GM19023 (cell line): ENCODE data around the gene TRIM52.
"Not testable (repeated sequence)": the region's sequence is repeated elsewhere in the genome, so short reads cannot be mapped to it uniquely, and the experiment has no call there.

Source experiments
- ATAC-seq: cut with Tn5 transposase; IDR thresholded peaks from one replicate; pipeline ENCODE4 v1.9.1; 2021; ENCODE audit warnings: mild to moderate bottlenecking, moderate library complexity; ENCODE audit not compliant: unreplicated experiment

TRIM52 gene

DNA sequence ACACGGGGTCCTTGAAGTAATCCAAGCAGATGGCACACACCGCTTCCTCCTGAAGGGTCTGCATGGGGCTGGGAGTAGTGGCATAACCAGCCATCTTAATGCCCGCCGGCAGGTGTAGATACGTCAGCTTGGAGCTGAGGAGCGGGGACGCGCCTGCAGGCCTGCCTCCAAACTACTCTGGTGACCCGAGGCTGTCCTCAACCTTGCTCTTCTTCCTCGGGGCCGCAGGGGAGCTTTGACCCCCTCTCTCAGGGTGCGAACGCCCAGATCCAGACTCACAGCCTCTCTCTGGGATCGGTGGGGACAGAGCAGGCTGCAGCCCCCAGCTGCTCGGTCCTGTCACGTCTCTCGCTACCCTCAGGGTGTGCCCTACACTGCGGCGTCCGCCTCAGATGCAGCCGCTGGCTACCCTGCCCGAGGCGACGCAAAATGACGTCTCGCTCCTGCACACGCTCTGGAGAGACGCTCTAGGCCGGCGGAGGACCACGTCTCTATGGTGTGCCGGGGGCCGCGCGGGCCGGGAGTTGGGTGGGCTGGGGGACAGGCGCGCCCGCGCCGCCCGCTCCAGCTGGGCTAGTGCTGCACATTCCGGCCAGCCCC, at the start of gene TRIM52:
Gene TRIM52 (minus strand): TSS at position 424 of the 600 bp plus-strand sequence. CDS start 330 bp downstream, at position 94.
- ATAC-seq: peak; percentile 75

DNA sequence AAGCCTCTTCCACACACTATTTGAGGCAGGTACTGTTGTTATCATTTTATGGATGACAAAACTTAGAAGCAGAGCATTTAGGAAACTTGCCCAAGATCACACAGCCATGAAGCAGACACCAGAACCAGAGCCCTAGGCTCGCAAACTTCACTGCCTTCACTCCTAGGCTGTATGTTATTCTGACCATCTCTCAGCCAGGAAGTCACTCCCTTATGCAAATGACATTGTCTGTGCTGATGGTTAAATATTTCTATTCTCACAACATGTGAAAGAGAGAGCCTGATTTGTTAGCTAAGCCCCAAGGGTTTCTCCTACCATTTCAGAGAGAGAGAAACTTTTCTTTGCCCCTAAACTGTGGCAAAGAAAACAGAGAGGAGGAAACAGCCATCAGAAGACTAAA, 26.4 kb upstream of the TRIM52 start:
- ATAC-seq: not testable (repeated sequence)

DNA sequence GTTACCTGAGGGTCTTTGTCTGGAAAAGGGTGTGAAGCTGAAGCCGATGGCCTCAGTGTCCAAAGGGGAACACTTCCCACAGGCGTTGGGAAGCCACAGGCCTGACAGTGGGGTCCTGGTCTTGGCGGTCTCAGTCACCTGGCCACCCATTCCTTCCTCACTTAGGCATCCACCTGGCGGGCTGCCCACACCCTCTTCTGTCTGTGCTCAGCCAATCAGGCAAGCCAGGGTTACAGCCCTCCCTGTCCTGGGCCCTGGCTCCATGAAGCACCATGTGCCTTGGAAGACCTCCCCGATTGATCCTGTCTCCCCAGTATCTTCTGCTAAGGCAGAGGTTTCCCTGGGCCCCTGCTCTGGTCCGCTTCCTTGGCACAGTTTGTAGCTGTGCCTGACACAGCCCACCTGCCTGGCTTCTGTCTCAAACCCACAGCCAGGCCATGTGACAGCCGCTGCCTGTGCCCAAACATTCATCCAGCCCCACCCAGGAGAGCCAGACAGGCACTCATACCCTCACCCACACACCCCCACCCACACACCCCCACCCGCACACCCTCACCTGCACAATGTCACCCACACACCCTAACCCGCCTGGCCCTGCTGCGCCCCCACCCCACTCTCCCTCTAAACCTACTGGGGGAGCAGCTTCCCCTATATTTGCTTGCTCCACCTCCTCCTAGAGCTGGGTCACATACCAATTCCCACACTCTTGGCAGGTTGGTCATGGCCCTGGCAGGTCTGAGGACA, 25.2 kb upstream of the TRIM52 start:
- not testable (repeated sequence) for ATAC-seq

DNA sequence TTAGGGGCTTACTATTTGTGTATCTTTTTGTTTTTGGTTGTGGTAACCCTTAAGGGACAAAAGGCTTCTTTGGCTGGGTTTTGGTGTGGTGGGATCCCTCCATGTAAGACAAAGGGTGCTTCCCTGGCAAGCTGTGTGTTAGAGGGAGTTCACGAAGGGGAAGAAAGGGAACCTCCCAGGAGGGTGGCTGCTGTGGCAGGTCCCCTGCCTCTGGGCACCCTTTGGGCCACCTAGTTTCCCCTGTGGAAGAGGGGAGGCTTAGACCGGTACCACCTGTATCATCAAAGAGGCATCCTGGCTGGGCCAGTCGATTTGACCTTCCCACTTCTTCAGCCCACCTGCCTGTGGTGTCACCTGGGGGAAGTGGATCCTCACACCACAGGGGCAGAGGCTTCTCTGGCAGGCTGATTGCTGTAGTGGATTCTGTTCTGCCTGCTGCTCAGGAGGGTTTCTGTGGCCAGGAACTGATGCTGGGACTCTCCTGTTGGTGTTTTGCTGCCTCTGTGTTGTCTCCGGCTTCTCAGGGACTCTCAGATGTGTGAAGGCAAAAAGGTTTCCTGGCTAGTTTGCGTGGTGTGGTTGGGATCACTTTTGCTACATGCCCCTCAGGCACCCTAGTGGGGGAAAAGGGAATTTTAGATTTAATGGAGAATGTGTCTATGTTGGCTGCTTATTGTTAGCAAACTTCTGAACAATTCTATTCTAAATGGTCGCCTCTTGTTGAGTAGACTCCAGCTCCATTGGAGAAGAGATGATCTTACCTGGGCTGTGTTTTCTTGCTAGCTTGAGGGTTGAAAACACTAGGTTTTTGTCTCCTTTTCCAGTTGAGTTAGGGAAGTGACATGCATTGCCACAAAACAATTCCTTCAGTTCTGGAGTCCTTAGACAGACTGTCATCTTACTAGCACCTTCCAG, 23.2 kb upstream of the TRIM52 start:
- ATAC-seq: not testable (repeated sequence)

DNA sequence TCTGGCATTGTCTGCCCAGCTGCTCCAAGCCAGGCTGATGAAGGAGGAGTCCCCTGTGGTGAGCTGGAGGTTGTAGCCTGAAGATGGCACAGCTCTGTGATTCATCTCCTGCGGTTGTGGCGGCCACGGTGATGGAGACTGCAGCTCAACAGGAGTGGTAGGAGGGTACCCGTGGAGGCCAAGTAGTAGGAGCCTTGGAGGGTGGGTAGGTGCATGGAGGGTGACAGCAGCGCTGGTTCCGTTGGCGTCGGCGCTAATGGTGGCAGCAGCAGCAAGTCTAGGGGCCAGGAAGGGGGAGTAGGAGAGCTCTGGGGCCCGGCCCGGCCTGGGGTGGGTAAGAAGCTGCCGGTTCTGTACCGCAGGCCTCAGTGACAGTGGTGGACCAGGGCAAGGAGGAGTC, 22.4 kb upstream of the TRIM52 start:
- ATAC-seq: no peak

DNA sequence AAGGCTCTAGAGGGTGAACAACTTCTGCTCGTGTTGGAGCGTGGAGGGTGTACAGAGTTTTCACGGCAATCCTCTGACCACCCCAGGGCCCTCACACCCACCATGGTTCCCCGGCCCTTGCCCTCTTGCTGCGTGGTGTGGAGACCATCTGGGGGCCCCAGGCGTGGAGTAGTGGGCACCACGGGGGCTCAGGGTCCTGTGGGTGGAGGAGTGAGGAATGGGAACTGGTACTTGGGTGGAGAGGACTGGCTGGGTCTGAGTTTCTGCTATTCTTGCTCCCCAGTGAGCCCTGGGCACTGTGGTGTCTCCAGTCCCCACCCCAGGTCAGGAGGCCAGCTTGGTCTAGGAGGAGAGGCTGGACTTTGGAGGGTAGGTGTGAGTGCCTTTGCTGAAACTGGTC, 21.9 kb upstream of the TRIM52 start:
- ATAC-seq: no peak

DNA sequence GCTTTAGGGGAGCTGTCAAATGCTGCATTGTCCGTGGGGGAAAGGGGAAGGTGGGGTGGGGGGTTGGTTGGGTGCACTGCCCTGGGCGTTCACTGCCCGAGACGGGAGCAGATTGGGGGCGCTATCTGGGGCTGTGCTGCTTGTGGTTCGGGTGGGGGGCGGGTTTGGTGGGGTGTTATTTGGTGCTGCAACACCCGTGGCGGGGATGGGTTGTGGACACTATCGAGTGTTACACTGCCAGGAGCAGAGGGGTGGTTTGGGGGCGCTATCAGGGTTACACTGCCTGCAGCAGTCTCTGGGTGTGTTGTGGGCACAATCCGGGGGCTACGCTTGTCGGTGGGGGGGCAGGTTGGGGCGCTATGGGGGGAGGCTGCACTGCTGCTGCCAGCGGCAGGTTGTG, 21.5 kb upstream of the TRIM52 start:
- not testable (repeated sequence) for ATAC-seq

DNA sequence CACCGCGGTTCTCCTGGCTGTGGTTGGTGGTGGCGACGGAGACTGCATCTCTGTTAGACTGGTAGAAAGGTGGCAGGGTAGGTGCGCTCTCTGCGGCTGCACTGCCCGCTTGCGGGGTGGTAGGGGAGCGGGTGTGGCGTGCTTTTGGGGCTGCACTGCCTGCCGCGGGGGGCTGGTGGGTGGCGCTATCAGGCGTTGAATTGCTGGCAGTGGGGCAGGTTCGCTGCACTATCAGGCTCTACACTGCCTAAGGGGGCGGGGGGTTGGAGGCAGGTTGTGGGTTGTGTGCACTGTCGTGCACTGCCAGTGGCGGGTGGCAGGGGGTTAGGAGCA, 21.0 kb upstream of the TRIM52 start:
- ATAC-seq: no peak

DNA sequence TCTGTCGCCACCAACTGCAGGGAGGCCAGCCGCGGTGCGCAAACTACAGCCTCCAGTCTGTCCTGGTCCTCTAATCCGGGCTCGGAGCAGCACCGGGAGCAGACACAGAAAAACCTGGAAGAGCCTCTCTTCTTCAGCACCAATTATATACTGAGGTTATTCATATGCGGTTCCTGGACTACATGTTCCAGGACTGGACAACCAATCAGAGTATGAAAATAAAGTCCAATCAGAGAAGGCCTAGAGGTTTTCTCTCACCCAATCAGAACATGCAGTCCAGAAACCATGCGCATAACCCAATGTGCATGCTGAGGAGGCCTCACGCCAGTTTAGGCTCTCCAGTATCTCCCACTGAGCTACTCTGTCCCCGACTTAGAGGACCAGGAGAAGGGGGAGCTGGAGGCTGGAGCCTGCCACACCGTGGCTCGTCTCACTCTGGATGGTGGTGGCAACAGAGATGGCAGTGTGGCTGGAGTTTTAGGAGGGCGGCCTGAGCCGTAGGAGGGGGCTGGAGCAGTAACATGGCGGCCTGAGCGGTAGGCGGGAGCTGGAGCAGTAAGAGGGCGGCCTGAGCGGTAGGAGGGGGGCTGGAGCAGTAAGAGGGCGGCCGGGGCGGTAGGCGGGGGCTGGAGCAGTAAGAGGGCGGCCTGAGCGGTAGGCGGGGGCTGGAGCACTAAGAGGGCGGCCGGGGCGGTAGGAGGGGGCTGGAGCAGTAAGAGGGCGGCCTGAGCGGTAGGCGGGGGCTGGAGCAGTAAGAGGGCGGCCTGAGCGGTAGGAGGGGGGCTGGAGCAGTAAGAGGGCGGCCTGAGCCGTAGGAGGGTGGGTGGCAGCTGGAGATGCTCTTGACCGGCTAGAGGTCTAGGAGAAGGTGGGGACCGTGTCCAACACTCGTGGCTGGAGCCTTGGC, 20.4 kb upstream of the TRIM52 start:
- ATAC-seq: no peak

DNA sequence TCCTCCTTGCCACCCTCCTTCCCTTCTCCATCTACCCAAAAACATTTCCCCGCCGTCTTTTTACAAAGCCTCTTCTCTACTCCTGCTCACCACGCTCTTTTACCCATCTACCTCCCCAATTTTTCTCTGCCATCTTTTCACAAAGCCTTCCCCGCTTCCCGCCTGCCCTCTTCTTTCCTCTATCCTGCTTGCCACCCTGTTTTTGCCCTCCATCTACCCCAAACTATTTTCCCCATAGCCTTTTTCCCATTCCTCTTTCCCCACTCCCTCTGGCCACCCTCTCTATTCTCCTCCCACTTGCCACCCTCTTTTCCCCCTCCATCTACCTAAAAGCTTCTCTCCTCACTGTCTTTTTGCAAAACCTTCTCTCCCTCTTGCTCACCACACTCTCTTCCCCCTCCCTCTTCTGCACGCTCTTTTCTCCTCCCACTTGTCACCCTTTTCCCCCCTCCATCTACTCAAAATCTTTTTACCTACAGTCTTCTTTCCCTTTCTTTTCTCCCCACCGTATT, 19.4 kb upstream of the TRIM52 start:
- no peak for ATAC-seq

DNA sequence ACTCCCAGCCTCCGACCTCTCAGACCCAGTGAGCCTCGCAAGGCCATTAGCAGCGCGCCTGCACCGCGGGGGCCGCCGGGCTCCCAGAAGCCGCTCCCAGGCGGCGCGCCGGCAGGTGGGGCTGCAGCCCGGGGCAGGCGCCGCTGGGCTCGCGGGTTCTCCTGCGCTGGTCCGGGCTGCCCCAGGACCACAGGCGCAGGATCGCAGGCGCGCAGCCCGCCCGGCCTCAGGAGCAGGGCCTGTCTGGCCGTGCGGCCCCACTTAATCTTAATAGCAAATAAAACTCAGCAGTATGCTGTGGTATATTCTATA, 12.4 kb upstream of the TRIM52 start:
- not testable (repeated sequence) for ATAC-seq

DNA sequence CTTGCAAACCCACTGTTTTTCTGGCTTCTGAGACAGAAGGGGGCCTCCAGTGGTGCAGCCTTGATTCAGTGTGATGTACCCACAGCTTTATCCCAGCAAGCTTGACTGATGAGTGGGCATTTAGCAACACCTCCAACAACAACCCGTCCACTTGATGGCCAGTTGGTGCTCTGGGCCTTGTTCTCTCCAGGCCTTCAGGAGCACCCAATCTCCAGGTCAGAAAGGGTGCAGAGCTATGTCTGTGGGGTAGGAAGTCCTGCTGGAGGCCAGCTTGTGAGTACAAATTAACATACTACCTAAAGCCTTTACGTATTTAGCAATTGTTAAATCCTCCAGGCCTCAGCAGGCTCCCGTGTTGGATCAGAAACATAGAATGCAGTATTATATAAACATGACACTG, 10.1 kb upstream of the TRIM52 start:
- ATAC-seq: no peak

DNA sequence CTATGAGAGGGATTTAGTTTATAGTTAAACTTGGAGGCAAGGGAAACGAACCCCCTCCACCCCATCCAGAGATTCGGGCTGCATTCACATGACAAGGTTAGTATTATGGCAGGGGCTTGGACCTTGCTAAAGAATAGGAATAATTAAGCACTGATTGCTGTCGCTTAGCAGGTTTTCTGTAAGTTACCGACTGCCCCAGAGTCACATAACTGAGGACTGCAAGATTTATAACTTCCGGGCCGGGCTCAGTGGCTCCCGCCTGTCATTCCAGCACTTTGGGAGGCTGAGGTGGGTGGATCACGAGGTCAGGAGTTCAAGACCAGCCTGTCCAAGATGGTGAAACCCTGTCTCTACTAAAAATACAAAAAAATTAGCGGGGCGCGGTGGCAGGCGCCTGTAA, 7.0 kb upstream of the TRIM52 start:
- not testable (repeated sequence) for ATAC-seq

DNA sequence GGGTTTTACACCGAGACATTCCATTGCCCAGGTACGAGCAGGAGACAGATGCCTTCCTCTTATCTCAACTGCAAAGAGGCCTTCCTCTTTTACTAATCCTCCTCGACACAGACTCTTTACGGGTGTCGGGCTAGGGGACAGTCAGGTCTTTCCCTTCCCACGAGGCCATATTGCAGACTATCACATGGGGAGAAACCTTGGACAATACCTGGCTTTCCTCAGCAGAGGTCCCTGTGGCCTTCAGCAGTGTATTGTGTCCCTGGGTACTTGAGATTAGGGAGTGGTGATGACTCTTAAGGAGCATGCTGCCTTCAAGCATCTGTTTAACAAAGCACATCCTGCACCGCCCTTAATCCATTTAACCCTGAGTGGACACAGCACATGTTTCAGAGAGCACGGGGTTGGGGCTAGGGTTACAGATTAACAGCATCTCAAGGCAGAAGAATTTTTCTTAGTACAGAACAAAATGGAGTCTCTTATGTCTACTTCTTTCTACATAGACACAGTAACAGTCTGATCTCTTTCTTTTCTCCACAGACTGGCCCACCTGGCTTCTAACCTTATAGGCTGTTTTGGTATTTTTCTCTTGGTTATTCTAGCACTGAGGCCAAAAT, 6.5 kb upstream of the TRIM52 start:
- not testable (repeated sequence) for ATAC-seq

DNA sequence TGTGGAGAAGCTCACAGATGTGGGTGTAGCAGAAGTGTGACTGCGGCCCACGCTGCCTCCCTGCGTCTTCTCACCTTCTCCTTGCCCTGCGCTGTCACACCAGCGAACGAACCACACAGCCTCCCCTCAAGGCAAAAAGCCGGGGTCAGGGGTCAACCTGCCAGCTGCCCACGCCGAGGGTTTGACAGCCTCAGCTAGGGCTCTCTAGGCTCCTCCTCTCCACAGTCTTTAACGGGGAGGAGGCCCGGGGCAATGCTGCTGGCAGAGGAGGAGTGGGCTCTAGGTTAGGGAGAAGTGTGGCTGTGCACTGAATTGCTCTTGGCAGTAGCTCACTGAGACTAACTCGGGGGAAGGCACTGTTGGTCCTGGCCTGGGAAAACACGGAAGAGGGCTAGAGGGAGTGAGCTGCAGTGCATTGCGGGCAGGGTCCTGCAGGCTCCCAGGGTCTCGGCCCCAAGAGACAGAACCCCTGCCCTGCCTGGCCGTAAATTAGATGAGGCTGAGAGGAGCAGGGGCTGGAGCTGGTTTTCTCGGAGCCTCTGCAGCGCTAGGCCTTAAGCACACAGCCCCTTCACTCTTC, 4.2 kb upstream of the TRIM52 start:
- no peak for ATAC-seq

DNA sequence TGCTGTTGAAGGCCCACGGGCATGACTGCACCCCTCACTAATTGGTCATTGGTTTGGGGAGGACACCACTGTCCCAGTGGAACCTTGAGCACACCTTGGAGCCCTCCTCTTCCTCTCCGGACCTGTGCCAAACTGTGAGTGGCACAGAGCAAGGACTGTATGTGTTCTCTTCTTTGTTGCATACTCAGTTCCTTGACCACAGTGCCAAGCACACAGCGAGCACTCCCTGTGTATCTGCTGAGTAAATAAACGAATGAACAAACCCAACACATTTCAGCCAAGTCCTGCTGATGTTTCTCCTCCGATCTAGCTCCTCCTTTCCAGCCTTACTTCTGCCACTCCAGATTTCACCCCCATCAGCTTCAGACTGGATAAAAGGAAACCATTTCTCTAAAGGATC, 2.7 kb upstream of the TRIM52 start:
- ATAC-seq: no peak

DNA sequence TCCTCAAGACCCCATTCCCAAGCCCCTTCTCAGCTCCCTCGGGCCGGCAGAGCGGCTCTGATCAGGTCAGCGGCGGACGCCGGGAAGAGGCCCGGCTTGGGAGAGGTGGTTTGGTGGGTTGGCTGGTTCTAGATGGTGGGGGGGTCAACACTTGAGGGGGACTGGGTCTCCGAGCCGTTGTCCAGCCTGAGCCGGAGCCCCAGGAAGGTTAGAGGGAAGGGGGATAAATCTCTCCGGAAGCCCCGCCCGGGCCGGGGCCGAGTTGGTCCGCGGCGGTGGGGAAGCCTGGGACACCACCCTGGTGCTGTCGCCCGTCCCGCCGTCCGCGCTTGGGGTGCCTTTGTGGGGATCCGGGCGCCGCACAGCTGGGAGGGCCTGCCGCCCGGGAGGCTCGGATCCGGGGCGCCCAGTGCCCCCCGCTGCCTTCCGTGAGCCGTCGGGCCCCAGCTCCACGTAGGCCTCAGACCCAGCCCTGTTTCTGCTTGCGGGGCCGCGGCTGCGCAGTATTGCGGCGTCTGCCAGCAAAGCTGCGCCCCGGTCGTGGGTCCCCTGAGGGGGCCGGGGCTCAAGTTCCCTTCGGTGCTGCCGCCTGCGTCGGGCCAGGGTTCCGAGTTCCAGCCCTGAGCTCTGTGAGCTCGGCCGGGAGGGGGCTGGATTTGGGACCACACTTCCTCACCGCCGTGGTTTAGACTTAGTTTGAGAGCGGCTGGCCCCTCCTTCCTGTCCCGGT, 542 bp upstream of the TRIM52 start:
- ATAC-seq: peak; percentile 58

DNA sequence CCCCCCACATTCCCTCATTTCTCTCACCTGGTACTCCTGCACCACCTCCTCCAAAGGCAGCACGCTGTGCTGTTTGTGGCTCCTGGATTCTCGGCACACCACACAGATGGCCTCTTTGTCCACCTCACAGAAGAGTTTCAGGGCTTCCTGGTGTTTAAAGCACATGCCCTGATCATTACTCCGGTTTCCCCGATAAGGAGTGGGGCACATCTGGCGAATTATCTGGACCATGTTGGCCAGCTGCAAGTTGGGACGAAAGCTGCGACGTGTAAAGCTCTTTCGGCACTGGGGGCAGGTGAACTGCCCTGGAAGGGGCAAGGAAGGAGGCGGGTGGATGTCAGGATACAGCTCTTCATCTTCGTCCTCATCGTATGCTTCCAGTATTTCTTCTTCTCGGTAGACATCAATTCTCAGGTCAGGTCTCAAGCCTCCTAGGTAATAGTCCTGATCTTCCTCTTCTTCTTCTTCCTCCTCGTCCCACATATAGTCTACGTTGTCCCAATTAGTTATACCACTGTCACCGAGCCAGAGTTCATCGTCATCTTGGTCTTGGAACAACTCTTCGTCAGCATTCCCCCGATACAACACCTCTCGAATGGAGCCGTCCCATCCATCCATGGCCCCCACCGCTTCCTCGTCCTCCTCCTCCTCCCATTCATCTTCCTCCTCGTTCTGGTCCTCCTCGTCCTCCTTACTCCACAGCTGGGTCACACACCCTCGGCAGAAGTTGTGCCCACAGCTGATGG, 796 bp downstream of the TRIM52 start:
- no peak for ATAC-seq
